Activated naive CD4-positive, alpha-beta T cell treated with anti-CD3 and anti-CD28 coated beads, Interleukin-2, amount 50 U/mL, for 16 hours (primary cell): ENCODE results near the gene WDR55.
"Not testable (repeated sequence)": the region's sequence is repeated elsewhere in the genome, so short reads cannot be mapped to it uniquely, and the experiment has no call there.

Source experiments
- DNase-seq: peaks from one replicate; pipeline ENCODE4 v3.0.0-alpha.2; 2020

The WDR55 gene

DNA sequence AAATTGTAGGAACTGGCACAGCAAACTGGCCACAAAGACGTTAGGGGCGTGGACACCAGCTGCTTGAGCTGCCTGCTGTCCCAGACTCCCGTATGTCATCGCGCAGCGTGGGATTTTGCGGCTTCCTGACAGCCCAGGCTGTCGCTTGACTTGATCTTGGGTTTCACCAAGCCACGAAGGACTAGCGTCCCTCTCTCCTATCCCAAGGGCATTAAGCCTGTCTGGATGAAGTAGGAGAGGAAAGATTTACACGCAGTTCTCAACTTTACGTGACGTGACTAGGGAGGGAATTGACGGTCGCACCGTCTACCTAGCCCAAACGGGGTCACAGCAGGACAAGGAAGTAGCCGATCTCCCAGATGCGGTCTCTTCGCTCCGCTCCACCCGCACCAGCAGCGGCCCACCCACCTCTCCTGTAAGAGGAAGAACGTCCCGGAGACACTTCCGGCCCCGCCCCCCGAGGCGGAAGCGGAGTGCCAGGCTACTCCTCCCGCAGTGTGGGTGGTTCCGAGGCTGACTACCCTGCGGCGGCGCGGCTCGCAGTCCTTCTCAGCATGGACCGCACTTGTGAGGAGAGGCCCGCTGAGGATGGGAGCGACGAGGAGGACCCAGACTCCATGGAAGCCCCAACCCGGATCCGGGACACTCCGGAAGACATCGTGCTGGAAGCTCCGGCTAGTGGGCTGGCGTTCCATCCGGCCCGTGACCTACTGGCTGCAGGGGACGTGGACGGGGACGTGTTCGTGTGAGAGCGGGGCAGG lies at the start of gene WDR55:
WDR55 (plus strand) TSS at position 546 of the 761 bp plus-strand sequence; CDS start at position 555, 9 bp downstream.
- peak; percentile 97 for DNase-seq

- DNase-seq = no peak
These were observed 42.4 kb upstream of the WDR55 start for GRCh38 chr5:140622301-140622700.

GRCh38 chr5:140623061-140623460 lies 41.6 kb upstream of the WDR55 start:
- not testable (repeated sequence) for DNase-seq

DNA sequence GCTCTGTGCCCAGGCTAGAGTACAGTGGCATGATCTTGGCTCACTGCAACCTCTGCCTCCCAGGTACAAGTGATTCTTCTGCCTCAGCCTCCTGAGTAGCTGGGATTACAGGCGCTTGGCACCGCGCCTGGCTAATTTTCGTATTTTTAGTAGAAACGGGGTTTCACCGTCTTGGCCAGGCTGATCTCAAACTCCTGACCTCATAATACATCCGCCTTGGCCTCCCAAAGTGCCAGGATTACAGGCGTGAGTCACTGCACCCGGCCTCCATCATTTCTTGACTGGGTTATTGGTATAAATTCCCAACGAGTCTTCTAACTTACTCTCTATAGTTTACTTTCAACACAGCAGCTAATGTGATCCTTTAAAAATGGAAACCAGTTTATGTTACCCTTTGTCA lies 39.8 kb upstream of the WDR55 start:
- not testable (repeated sequence) for DNase-seq

GRCh38 chr5:140627972-140628371 lies 36.7 kb upstream of the WDR55 start:
- no peak for DNase-seq

GRCh38 chr5:140628711-140629110 lies 36.0 kb upstream of the WDR55 start:
- DNase-seq = no peak

GRCh38 chr5:140630292-140631035 lies 34.2 kb upstream of the WDR55 start:
- DNase-seq = no peak

DNA sequence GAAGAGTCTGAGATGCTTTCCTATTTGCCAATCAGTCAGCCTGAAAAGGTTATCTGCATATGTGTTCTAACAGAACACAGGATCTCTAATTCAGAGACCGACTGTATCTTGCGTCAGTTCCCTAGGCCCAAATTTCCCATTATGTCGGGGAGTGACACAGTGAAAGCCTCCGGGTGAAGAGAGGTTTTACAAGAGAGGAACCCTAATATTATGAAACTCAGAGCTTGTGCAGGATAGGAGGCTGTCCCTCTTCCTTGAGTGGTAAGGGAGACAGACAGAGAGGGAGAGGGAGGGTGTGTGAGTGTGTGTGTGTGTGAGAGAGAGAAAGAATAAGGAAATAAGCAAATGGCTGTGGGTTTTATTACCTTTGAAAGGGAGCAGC lies 33.7 kb upstream of the WDR55 start:
- DNase-seq = no peak

- DNase-seq = peak; percentile 49
These were observed 32.8 kb upstream of the WDR55 start for GRCh38 chr5:140631831-140632365.

GRCh38 chr5:140632366-140633020 lies 32.2 kb upstream of the WDR55 start:
- peak; percentile 54 for DNase-seq

DNA sequence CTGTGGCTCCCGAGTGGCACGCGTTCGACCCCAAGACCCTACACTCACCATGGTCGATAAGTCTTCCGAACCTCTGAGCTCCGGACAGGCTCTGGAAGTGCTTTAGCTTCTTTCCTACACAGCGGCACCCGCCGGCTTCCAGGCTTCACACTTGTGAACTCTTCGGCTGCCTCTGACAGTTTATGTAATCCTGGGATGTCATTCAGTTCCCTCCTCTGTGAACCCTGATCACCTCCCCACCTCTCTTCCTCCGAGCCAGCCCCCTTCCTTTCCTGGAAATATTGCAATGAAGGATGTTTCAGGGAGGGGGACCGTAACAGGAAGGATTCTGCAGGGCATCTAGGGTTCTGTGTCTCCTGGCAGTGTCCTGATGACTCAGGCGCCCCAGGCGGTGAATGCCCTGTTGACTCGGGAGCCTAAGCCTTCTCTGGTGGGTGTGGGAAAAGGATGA lies 31.7 kb upstream of the WDR55 start, which contains the start of gene CD14:
CD14 (minus strand) TSS at position 155 of the 451 bp plus-strand sequence; CDS start at position 51, 104 bp downstream.
- no peak for DNase-seq

DNA sequence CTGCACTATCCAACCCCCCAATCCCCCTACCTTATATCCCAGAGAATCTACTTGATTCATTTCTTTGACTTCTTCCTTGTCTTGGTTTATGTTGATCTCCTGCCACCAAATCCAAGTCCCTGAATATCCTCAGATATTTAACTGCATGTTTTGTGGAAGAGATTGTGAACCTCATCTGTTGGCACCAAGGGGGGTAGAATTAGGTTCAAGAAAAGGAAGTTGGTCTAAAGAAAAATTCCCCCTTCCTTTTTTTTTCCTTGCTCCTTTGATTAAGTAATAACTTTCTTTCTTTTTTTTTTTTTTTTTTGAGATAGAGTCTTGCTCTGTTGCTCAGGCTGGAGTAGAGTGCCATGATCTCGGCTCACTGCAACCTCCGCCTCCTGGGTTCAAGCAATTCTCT lies 31.2 kb upstream of the WDR55 start:
- no peak for DNase-seq

DNA sequence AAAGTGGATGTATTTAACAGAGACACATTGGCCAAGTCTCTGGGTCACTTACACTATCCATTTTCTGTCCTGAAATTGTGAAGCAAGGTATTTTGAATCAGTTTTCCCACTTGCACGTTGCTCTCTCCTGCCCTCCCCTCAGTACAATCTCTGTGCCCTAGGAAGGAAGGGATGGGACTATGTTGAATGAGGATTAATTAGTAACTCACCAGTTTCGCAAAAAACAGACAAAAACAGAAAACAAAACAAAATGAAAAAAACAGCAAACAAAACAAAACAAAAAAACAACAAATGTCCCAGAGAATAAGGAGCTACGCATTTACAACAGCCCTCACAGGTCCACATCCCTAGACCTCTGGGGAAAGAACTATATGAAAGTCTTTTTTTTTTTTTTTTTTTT lies 30.6 kb upstream of the WDR55 start:
- DNase-seq = no peak

DNA sequence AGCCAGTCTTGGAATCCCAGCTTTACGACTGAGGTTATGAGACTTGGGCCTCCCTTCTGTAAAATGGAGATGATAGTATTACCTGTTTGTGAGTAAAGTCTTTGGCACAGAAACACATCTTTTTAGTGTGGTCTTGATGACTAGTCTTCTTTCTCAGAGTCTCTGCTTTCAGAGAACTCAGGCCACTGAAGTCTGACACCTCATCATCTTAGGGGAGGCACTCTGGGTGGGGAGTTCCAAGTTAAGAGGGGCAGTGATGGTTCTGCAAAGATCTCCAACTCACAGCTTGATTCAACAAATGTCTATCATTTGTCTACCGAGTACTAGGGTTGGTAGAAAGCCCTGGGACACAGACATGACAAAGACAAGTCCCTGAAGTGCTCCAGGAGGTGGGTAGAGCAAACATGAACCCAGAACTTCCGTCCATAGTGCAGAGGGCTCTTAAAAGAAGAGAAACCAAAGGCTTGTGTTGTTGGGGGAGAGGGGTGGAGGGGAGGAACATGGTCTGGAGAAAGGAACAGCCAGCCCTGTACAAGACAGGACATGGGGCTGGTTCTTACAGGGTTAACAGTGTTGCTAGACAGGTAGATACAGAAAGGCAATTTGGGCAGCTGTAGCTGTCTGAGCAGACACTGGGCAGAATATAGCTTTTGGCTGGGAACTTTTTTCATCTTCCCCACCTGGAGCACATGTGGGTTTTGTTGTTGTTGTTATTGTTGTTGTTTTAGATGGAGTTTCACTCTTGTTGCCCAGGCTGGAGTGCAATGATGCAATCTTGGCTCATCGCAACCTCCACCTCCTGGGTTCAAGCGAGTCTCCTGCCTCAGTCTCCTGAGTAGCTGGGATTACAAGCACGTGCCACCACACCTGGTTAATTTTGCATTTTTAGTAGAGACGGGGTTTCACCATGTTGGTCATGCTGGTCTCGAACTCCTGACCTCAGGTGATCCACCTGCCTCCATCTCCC lies 29.1 kb upstream of the WDR55 start:
- DNase-seq = no peak

DNA sequence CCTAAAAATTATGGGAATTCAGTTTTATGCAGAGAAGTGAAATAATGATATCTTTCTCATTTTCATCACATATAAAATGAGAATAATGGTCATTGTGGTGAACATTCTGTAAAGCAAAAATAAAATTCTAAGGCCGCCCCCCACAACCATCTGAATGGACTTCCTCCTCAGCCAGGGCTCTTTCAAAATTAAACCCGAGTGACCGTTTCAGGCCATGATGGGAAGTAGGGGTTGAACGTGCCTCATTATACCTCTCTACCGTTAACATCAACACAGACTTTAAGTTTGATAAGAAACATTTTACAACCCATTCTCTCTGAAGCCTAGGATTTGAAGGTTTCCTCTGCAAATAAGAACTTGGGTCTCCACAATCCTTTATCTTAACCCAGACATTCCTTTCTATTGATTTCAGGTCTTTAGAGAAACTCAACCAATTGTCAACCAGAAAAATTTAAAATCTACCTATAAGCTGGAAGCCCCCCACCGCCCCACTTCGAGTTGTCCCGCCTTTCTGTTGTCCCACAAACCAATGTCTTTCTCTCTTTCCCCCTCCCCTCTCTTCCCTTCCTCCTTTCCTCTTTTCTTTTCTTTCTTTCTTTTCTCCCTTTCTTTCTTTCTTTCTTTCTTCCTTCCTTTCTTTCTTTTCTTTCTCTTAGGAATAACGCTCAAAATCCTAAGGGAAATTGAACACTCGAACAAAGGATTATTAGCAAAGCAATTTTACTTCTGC lies 27.2 kb upstream of the WDR55 start:
- DNase-seq = no peak

DNA sequence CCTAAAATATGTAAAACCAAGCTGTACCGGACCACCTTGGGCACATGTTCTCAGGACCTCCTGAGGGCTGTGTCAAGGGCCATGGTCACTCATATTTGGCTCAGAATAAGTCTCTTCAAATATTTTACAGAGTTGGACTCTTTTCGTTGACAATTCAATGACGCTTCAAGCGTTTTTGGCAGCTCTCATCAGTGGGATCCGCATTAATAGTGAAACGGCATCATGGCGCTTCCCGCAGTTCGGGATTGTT lies 25.9 kb upstream of the WDR55 start:
- DNase-seq = not testable (repeated sequence)

- DNase-seq = peak; percentile 98
These were observed 25.3 kb upstream of the WDR55 start, which contains the start of gene TMCO6 for GRCh38 chr5:140639148-140639981. Gene TMCO6, plus strand, starts transcription at chr5:140639451. Its CDS starts 77 bp downstream, at chr5:140639528.

DNA sequence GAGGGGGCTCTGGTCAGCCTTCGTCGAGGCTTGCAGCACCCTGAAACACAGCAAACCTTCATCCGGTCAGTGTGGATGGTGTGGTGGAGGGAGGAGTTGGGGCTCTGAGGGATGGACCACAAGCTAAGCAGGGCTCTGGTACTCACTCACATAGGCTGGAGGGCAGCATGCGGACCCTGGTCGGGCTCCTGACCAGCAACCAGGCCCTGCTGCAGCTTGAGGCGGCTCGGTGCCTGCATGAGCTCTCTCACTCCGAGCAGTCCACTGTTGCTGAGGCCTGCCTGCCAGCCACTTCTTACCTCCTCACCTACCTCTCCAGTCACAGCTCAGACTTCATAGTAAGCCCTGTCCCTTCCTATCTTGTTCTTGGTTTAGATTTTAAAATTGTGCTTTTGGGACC lies 23.0 kb upstream of the WDR55 start:
- DNase-seq = no peak

DNA sequence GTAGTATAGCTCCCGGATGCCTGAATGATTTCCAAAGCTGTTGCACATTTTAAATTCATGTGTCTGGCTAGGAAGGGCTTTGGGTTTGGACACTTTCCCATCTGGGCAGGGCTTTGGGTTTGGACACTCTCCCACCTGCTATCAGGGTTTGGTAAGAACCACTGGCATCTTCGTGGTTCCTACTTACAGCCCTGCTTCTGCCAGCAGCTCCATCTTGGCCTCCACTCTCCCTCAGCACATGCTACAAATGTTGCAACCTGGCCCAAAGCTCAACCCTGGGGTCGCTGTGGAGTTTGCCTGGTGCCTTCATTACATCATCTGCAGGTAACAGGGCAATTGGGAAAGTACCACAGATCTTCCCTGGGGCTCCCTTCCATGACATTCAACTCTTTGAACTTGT lies 22.0 kb upstream of the WDR55 start:
- DNase-seq = no peak

DNA sequence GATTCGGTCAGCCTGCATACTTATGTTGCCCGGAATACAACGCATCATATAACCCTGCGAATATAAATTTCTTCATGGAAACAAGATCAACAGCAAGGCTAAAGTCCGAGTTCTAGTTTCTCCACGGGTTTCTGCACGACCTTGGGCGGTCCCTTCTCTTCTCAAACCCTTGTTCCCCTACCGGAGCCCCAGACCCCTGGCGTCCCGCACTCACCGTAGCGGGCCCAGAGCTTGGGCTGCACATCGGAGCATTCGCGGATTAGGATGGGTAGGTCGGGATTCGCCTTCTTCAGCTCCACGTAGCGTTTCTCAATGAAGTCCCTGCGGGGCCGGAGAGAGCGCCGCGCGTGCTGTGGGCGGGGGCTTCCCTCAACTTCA lies 17.7 kb upstream of the WDR55 start:
- DNase-seq = no peak

GRCh38 chr5:140658870-140659269 lies 5.8 kb upstream of the WDR55 start:
- DNase-seq = no peak
